Spinal cord (tissue), 10 donors: ENCODE results near the gene NR2F1. TPM values are rescaled to one million over a fixed set of nuclear protein-coding genes. Genes with fewer than 3 reads are reported as not detected.

Experiments used
- DNase-seq, 6 donors: peaks; one replicate each; pipeline versions ENCODE4 v3.0.0 to v3.0.0-alpha.2; 2013 to 2015; ENCODE audit warnings: low spot score in 6 of 6, low read depth in 4 of 6
- H3K27ac ChIP-seq: one replicate; pipeline ENCODE4 v1.5.1; 2013; ENCODE audit warnings: low read depth, low read length, control low read depth
- H3K27me3 ChIP-seq: one replicate; pipeline ENCODE4 v1.6.1; 2013; ENCODE audit warnings: low read length; ENCODE audit not compliant: control insufficient read depth, insufficient read depth
- H3K36me3 ChIP-seq: one replicate; pipeline ENCODE4 v1.6.1; 2013; ENCODE audit warnings: low read length; ENCODE audit not compliant: control insufficient read depth, insufficient read depth
- H3K4me1 ChIP-seq: one replicate; pipeline ENCODE4 v1.6.1; 2013; ENCODE audit warnings: low read length; ENCODE audit not compliant: control insufficient read depth, insufficient read depth
- H3K4me3 ChIP-seq: one replicate; pipeline ENCODE4 v1.5.1; 2013; ENCODE audit warnings: low read depth, low read length, control low read depth
- H3K9me3 ChIP-seq: one replicate; pipeline ENCODE4 v1.6.1; 2013; ENCODE audit warnings: low read length; ENCODE audit not compliant: control insufficient read depth, insufficient read depth
- WGBS: methylation state at CpG from one replicate; pipeline ENCODE4 v1.1.5; 2013; ENCODE audit warnings: missing lambda C conversion rate; ENCODE audit not compliant: insufficient coverage; 5-methylcytosine and 5-hydroxymethylcytosine counted together
- polyA plus RNA-seq, 2 donors: library from polyadenylated mRNA; unstranded; fragments of 120-200 nt; gene quantifications; one replicate each; pipeline ENCODE4 v1.2.1, GENCODE V29; 2013; ENCODE audit not compliant: insufficient read length in 2 of 2
- total RNA-seq, 2 donors: library from RNA; depleted of rRNA in 1 of 2; stranded (reverse); fragments of 120-200 nt in 1 of 2; fragments of >200 nt in 1 of 2; gene quantifications; one replicate each; pipeline versions ENCODE4 v1.2.3 to v1.2.4, GENCODE V29; 2013 to 2014
- donor health status: healthy.

NR2F1 gene
- total and polyA plus RNA-seq, 4 donors = 64.5 to 249 (median 183) TPM

- Histone ChIP-seq H3K27me3 (peaks cover 71% of the 10 kb centered on the region), H3K4me1 (peaks cover 12% of the 10 kb centered on the region), H3K36me3 (no peaks in the 10 kb centered on the region), H3K27ac (peak overlapping the region; percentile 63), H3K4me3 (peak overlapping the region; percentile 44), H3K9me3 (no peaks in the 10 kb centered on the region)
- WGBS = under 1% methylated on average over 24 of the region's 43 CpGs
- peak in 2 of 6 donors; percentile 75 to 81 for DNase-seq
Observed at GRCh38 chr5:93611976-93612854, 29.2 kb downstream of the NR2F1 start.

GRCh38 chr5:93612855-93613243, 29.8 kb downstream of the NR2F1 start:
- Histone ChIP-seq H3K4me3 (no peak overlapping the region), H3K27me3 (peaks cover 65% of the 10 kb centered on the region), H3K36me3 (no peaks in the 10 kb centered on the region), H3K27ac (no peak overlapping the region), H3K4me1 (peaks cover 6% of the 10 kb centered on the region), H3K9me3 (no peaks in the 10 kb centered on the region)
- DNase-seq = peak in 1 of 6 donors; percentile 49

- Histone ChIP-seq H3K9me3 (no peaks in the 10 kb centered on the region), H3K4me1 (peaks cover 6% of the 10 kb centered on the region), H3K27ac (no peak overlapping the region), H3K36me3 (no peaks in the 10 kb centered on the region), H3K27me3 (peaks cover 28% of the 10 kb centered on the region), H3K4me3 (no peak overlapping the region)
- no peak for DNase-seq
- WGBS = 75% methylated on average over 2 of the region's 9 CpGs
Observed at GRCh38 chr5:93616538-93617174, 33.6 kb downstream of the NR2F1 start.

- DNase-seq = peak in 2 of 6 donors; percentile 91 to 92
- Histone ChIP-seq H3K36me3 (no peaks in the 10 kb centered on the region), H3K4me3 (peak overlapping the region; percentile 93), H3K27me3 (peaks cover 3% of the 10 kb centered on the region), H3K27ac (peak overlapping the region; percentile 97), H3K9me3 (no peaks in the 10 kb centered on the region), H3K4me1 (no peaks in the 10 kb centered on the region)
- WGBS = 0% methylated on average over 58 of the region's 75 CpGs
Observed at GRCh38 chr5:93620487-93621326, 37.7 kb downstream of the NR2F1 start.

- WGBS = 0% methylated on average over 26 of the region's 41 CpGs
- DNase-seq = peak in 3 of 6 donors; percentile 81 to 96 (median 92)
- Histone ChIP-seq H3K27me3 (peaks cover 2% of the 10 kb centered on the region), H3K4me3 (peak overlapping the region; percentile 93), H3K4me1 (no peaks in the 10 kb centered on the region), H3K27ac (peak overlapping the region; percentile 97), H3K9me3 (no peaks in the 10 kb centered on the region), H3K36me3 (no peaks in the 10 kb centered on the region)
Observed at GRCh38 chr5:93621327-93621798, 38.3 kb downstream of the NR2F1 start.

GRCh38 chr5:93622240-93622885, 39.3 kb downstream of the NR2F1 start:
- Histone ChIP-seq H3K36me3 (no peaks in the 10 kb centered on the region), H3K4me1 (no peaks in the 10 kb centered on the region), H3K27ac (peak overlapping the region; percentile 97), H3K9me3 (no peaks in the 10 kb centered on the region), H3K4me3 (peak overlapping the region; percentile 93), H3K27me3 (no peaks in the 10 kb centered on the region)
- WGBS = 7% methylated on average over 2 of the region's 4 CpGs
- peak in 2 of 6 donors; percentile 91 to 96 for DNase-seq

GRCh38 chr5:93623153-93623552, 40.1 kb downstream of the NR2F1 start:
- Histone ChIP-seq H3K27ac (no peak overlapping the region), H3K4me1 (no peaks in the 10 kb centered on the region), H3K9me3 (no peaks in the 10 kb centered on the region), H3K4me3 (no peak overlapping the region), H3K36me3 (no peaks in the 10 kb centered on the region), H3K27me3 (no peaks in the 10 kb centered on the region)
- DNase-seq = peak in 2 of 6 donors; percentile 22 to 24
- WGBS = 60% methylated on average over 1 of the region's 4 CpGs

GRCh38 chr5:93626801-93627200, 43.8 kb downstream of the NR2F1 start:
- Histone ChIP-seq H3K36me3 (no peaks in the 10 kb centered on the region), H3K9me3 (no peaks in the 10 kb centered on the region), H3K4me3 (no peak overlapping the region), H3K4me1 (no peaks in the 10 kb centered on the region), H3K27me3 (no peaks in the 10 kb centered on the region), H3K27ac (no peak overlapping the region)
- no peak for DNase-seq

- no peaks in the 10 kb centered on the region for H3K9me3 ChIP-seq
- H3K27me3 ChIP-seq = no peaks in the 10 kb centered on the region
- 88% methylated on average over 2 of the region's 4 CpGs for WGBS
- no peaks in the 10 kb centered on the region for H3K4me1 ChIP-seq
- no peak overlapping the region for H3K4me3 ChIP-seq
- peaks cover 2% of the 10 kb centered on the region for H3K36me3 ChIP-seq
- no peak overlapping the region for H3K27ac ChIP-seq
- DNase-seq = no peak
Observed at GRCh38 chr5:93632327-93632726, 49.3 kb downstream of the NR2F1 start.
